Activated T-helper 2 cell treated with anti-CD3 and anti-CD28 coated beads, Interferon-gamma antibody, Interleukin-2, Interleukin-4, amounts not matched to agents 10 μg/mL and 5 μg/mL and 100 μg/mL, durations not matched to agents 14 hours and 24 hours and 36 hours (primary cell): ENCODE measurements around the gene ACR. TPM values are rescaled to one million over a fixed set of nuclear protein-coding genes. Genes with fewer than 3 reads are reported as not detected.

Experiments
- DNase-seq: peaks from one replicate; pipeline ENCODE4 v3.0.0; 2021; ENCODE audit warnings: low spot score
- H3K27ac Mint-ChIP-seq: one replicate; pipeline ENCODE4 v1.8.0; 2021; ENCODE audit warnings: mixed read lengths
- H3K27me3 Mint-ChIP-seq: one replicate; pipeline ENCODE4 v1.8.0; 2021; ENCODE audit warnings: low read depth, mixed read lengths
- H3K36me3 Mint-ChIP-seq: one replicate; pipeline ENCODE4 v1.8.0; 2021; ENCODE audit warnings: low read depth, mixed read lengths
- H3K4me1 Mint-ChIP-seq: one replicate; pipeline ENCODE4 v1.8.0; 2021; ENCODE audit warnings: low read depth, mixed read lengths
- H3K4me3 Mint-ChIP-seq: one replicate; pipeline ENCODE4 v1.8.0; 2021; ENCODE audit warnings: low read depth, mild to moderate bottlenecking, moderate library complexity, mixed read lengths
- H3K9me3 Mint-ChIP-seq: one replicate; pipeline ENCODE4 v1.8.0; 2021; ENCODE audit warnings: mixed read lengths
- intact Hi-C: fragments of 100-400 bp; cut with micrococcal nuclease; formaldehyde crosslinking; loops from one replicate; pipeline ENCODE4 v1.15.1; 2023
- total RNA-seq: library from RNA; stranded (reverse); gene quantifications from 2 replicates; pipeline ENCODE4 v1.2.3, GENCODE V29; 2022

The ACR gene
- total RNA-seq, 1 donor from 2014 or later: not detected

DNA sequence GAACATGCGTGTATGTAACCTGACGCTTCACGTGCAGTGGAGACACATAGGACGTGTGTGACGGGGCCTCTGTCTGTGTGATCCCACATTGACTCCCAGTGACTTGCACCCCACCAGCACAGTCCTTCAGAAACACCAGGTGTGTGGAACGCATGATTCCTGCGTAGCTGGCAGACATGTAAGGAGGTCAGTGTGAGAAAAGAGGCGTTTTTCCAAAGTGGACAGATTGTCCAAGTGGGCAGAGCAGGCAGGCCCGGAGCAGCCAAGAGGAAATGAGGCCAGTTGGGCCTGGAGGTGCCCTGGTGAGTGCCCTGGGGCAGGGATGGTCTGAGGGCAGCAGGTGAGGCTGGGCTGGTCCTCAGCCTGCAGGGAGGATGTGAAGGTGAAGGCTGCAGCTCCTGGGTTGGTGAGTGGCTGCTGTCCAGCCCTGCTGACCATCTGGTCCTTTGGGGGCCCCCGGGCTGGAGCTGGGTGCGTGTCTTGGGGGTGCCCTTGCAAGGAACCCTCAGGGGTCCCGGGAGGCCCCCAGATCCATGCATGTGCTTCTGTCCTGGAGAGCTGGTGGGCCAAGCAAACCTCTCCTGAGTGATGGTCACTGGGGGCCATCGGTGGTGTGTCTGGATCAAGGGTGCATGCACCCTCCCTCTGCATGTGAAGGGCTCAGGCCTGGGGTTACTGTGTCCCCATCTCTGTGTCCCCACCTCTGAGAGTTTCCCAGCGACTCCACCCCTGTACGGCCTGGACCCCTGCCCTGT is 38.8 kb upstream of the ACR start:
- H3K36me3 Mint-ChIP-seq: no peaks in the 10 kb centered on the region
- intact Hi-C loops: no loop called here

DNA sequence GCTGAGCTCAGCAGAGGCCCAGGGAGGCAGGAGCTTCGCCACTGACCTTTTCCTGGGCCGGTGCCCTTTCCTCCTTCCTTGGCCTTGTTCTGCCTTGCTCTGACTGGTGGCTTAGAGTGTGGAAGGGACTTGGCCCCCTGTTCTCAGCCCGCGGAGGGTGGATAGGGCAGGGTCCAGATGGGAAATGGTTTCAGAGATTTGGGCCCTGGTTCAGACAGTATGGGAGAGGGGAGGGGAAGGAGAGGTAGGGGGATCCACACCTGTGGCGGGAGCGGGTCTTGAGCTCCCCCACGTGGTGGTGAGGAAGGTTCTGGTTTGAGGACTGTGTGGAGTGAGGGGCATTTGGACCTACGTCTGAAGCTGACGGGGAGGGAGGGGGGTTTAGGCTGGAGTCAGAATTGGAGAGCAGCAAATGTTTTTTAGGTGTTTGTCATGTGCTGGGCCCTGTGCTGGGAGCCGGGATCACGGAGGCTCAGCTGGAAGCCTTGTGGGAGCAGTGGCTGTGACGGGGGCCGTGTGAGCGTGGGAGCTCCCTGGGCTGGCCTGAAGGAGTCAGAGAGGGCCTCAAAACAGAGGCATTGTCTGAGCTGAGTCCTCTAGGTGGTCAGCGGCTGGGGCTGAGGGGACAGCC is 38.1 kb upstream of the ACR start:
- H3K4me1 Mint-ChIP-seq: peaks cover 13% of the 10 kb centered on the region
- intact Hi-C loops: no loop called here
- no peak for DNase-seq
- no peaks in the 10 kb centered on the region for H3K36me3 Mint-ChIP-seq
- H3K9me3 Mint-ChIP-seq: no peaks in the 10 kb centered on the region
- H3K4me3 Mint-ChIP-seq: no peak overlapping the region
- H3K27ac Mint-ChIP-seq: no peak overlapping the region
- no peaks in the 10 kb centered on the region for H3K27me3 Mint-ChIP-seq

More for the DNA sequence above, 38.8 kb upstream of the ACR start:
- Mint-ChIP-seq H3K27ac (no peak overlapping the region), H3K9me3 (no peaks in the 10 kb centered on the region), H3K27me3 (no peaks in the 10 kb centered on the region), H3K4me3 (no peak overlapping the region), H3K4me1 (peaks cover 13% of the 10 kb centered on the region)
- DNase-seq: no peak

DNA sequence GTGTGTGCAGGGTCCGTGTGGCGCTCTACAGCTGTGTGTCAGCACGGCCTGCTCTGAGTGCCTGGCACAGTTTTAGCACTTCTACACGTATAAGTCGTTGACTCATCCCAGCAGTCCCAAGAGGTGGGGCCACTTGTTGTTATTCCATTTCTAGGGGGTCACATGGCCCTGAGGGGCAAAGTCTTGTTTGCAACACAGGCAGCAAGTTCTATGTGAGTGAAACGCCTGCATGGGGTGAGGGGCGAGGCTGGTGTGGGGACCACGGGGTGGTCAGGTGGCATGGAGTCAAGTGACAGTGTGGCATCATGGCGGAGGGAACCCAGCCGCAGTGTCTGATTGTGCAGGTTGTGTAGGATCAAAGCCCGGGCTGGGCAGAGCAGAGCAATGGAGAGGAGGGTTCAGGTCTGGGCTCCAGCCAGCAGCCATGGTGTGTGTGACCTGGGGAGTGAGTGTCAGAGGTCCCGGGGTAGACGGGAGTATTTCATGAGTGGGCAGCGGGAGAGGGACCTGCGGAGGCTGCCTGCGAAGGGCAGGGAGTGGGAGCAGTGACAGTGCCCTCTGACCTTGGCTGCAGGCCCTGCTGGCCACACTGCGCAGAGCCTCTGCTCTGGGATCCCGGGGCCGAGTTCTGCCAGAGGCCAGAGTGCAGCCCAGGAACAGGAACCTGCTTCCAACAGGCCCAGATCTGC is 37.5 kb upstream of the ACR start:
- peaks cover 13% of the 10 kb centered on the region for H3K4me1 Mint-ChIP-seq
- intact Hi-C loops: no loop called here
- H3K9me3 Mint-ChIP-seq: no peaks in the 10 kb centered on the region
- H3K36me3 Mint-ChIP-seq: no peaks in the 10 kb centered on the region
- DNase-seq: no peak
- no peak overlapping the region for H3K27ac Mint-ChIP-seq
- H3K27me3 Mint-ChIP-seq: no peaks in the 10 kb centered on the region
- H3K4me3 Mint-ChIP-seq: no peak overlapping the region

DNA sequence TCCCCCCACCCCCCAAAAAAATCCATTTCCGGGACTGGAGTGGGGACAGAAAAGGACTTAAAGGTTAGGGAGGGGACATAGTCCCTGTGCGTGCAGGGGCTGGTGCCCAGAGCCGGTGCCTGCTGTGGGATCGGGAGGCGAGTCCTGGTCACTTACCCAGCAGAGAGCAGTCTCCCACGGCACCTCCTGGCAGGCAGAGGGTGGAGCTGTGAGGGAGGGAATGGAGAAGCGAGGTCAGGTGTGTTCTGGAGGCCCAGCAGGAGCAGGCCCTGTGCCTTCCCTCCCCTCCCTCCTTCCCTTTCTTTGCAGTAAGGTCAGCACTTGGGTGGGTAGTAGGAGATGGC is 37.0 kb upstream of the ACR start:
- no peak for DNase-seq
- Mint-ChIP-seq H3K4me1 (peaks cover 13% of the 10 kb centered on the region), H3K9me3 (no peaks in the 10 kb centered on the region), H3K36me3 (no peaks in the 10 kb centered on the region), H3K27ac (no peak overlapping the region), H3K27me3 (no peaks in the 10 kb centered on the region), H3K4me3 (no peak overlapping the region)
- intact Hi-C loops: no loop called here

DNA sequence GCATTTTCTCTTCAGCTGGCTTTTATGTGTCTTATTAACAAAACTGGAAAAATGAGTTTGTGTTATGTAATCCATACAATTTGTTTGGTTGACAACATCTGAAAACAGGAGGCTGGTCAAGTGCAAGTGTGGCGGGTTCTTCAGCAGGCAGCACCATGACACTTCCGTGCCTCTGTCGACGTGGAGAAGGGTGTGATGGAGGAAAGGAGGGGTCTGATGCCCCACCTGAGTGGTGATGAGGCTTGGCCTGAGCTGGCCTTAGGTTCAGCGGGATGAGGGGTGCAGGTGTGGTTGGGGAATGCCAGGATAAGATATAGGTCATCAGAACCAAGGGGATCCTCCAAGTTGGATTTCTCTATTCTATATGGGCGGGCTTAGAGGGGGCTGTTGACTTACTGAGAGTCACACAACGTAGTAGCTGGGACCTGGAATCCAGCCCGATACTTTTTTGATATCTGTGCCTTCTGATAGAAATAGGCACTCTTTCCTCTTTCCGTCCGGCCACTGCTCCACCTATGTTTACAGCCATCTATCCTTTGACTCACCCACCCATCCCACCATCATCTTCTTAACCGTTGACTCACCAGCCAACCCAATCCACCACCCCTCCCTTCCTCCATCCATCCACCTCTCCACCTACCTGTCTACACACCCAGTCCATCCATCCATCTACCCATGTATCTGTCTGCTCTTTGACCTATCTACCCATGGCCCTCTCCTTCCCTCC is 36.4 kb upstream of the ACR start:
- Mint-ChIP-seq H3K4me3 (no peak overlapping the region), H3K36me3 (no peaks in the 10 kb centered on the region), H3K27ac (no peak overlapping the region), H3K27me3 (no peaks in the 10 kb centered on the region), H3K4me1 (peaks cover 13% of the 10 kb centered on the region), H3K9me3 (no peaks in the 10 kb centered on the region)
- no peak for DNase-seq
- intact Hi-C loops: no loop called here

DNA sequence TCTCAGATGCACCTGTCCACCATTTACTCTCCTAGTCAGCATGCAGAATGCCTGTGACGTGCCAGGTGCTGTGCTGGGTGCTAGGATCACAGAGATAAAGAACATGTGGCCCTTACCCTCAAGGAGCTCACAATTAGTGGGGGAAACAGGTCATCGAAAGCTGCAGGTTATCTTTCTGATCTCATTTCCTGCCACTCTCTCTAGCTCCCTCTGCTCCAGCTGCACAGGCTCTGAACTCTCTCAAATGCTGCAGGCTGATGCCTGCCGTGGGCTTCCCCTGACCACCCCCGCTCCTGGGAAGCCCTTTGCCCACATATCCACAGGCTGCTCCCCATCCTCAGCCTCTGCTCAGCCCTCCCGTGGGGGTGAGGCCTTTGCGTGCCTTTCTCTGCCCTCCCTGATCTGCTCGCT is 35.7 kb upstream of the ACR start:
- DNase-seq: no peak
- Mint-ChIP-seq H3K27ac (no peak overlapping the region), H3K36me3 (no peaks in the 10 kb centered on the region), H3K27me3 (no peaks in the 10 kb centered on the region), H3K9me3 (no peaks in the 10 kb centered on the region), H3K4me1 (peaks cover 13% of the 10 kb centered on the region), H3K4me3 (no peak overlapping the region)
- intact Hi-C loops: no loop called here

DNA sequence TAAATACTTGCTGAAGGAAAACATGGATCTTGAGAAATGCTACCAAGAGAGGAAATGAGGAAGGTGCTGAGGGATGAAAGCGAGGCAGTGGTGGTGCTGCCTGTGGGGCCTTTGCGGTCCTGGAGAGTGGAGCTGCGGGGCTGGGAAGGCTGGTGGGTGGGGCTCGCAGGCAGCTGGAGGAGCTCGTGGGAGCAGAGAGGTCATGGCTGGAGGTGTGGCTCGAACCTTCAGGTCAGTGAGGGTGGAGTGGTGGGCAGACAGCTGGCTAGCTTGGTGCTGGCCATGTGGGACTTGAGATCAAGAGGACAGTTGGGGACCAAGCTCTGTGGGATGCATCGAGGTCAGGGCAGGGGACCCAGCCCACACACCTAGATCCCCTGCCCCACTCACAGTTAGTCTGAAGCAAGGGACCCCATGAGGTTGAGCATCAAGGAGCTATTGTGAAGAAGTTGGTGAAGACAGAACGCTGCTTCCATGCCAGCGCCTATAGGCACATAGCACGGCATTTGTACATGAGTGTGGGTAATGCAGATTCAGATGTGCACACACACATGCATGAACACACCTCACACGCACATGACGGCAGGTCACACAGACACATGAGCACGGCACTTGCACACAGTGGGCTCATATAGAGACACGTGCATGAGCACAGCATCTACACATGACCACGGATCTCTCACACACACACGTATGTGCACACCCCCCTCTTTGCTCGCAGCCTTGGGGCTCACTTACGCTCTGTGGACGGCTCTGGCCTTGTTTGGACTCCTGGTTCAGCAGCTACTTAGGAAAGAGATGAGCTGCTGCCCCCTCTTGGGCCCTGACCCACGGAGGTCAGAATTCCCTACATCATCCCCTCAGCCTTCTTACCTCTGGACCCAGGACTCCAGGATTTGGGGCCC is 34.9 kb upstream of the ACR start:
- Mint-ChIP-seq H3K27ac (no peak overlapping the region), H3K27me3 (no peaks in the 10 kb centered on the region), H3K36me3 (no peaks in the 10 kb centered on the region), H3K4me1 (peaks cover 13% of the 10 kb centered on the region), H3K9me3 (no peaks in the 10 kb centered on the region), H3K4me3 (no peak overlapping the region)
- intact Hi-C loops: no loop called here
- DNase-seq: no peak

DNA sequence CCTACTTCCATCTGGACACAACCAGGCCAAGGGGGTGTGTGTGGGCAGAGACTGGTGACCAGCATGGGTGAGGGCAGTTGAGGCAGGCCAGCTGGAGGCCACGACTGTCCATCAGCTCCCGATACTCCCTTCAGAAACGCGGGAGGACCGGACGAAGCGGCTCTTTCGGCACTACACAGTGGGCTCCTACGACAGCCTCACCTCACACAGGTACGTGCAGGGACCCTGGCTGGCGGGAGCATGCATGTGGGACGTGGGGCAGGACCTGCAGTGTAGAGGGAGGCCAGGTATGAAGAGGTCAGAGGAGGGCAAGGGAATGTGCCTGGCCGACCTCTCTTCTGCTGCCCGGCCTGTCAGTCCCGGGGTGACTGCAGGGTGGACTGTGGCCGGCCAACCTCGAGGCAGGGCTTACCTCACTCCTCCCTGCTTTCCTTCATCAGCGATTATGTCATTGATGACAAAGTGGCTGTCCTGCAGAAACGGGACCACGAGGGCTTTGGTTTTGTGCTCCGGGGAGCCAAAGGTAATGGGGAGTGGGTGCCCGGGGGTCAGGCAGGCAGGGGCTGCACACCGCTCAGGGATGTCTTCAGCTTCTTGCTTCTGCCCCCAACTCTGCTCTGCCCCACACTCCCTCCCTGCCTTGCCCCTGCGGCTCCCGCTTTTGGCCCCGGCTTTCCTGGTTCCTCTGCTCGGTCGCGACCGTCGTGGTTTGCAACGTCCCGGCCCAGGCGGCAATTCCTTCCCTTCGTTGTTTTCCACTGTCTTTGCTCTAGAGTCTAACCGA is 34.1 kb upstream of the ACR start:
- intact Hi-C loops: no loop called here
- no peaks in the 10 kb centered on the region for H3K27me3 Mint-ChIP-seq
- no peak overlapping the region for H3K4me3 Mint-ChIP-seq
- no peak for DNase-seq
- no peak overlapping the region for H3K27ac Mint-ChIP-seq
- H3K4me1 Mint-ChIP-seq: peaks cover 13% of the 10 kb centered on the region
- no peaks in the 10 kb centered on the region for H3K9me3 Mint-ChIP-seq
- no peaks in the 10 kb centered on the region for H3K36me3 Mint-ChIP-seq

DNA sequence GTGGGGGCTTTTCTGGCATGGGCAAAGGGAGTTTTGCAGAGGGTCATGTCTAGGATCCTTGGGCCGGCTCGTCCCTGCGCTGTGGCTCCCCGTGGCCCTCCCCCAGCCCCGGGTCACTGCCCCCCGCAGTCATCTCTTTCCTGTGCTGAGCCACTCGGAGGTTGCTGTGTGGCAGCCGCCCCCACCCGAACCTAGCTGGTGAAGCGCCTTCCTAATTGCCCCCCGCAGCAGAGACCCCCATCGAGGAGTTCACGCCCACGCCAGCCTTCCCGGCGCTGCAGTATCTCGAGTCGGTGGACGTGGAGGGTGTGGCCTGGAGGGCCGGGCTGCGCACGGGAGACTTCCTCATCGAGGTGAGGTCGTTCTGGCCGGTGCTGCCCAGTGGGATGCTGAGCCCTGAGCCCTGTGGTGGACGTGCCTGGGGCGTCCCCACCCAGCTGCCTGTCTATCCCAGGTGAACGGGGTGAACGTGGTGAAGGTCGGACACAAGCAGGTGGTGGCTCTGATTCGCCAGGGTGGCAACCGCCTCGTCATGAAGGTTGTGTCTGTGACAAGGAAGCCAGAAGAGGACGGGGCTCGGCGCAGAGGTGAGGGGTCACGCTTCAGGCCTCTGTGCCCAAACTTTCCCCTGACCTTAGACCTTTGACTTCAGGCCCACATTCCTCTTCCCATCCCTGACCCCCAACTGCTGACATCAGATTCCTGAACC is 33.3 kb upstream of the ACR start:
- Mint-ChIP-seq H3K27me3 (no peaks in the 10 kb centered on the region), H3K27ac (no peak overlapping the region), H3K4me3 (no peak overlapping the region), H3K4me1 (peaks cover 13% of the 10 kb centered on the region), H3K9me3 (no peaks in the 10 kb centered on the region), H3K36me3 (no peaks in the 10 kb centered on the region)
- DNase-seq: no peak
- intact Hi-C loops: no loop called here

DNA sequence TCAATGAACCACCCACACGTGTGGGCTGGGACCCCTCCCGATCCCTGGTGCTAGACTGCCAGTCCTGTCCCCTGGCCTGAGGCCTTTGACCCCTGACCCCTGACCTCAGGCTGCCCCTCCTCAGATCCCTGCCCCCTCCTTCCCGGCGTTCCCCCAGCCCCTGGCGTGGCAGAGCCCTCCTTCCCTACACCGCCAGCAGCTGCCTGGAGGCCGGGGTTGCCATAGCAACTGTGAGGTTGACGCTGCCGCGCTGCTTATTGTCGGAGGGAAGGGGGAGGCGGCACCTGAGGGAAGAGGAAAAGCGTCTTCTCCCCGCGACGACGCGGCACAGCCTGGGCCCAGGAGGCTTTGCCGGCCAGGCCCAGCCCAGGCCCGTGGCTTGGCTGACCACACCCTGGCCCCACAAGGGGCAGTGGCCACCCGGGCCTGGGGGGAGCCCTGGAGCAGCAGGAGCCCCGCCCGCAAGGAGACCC is 32.7 kb upstream of the ACR start:
- intact Hi-C loops: no loop called here
- DNase-seq: no peak
- Mint-ChIP-seq H3K4me3 (no peak overlapping the region), H3K36me3 (no peaks in the 10 kb centered on the region), H3K27ac (no peak overlapping the region), H3K4me1 (peaks cover 13% of the 10 kb centered on the region), H3K27me3 (no peaks in the 10 kb centered on the region), H3K9me3 (no peaks in the 10 kb centered on the region)

DNA sequence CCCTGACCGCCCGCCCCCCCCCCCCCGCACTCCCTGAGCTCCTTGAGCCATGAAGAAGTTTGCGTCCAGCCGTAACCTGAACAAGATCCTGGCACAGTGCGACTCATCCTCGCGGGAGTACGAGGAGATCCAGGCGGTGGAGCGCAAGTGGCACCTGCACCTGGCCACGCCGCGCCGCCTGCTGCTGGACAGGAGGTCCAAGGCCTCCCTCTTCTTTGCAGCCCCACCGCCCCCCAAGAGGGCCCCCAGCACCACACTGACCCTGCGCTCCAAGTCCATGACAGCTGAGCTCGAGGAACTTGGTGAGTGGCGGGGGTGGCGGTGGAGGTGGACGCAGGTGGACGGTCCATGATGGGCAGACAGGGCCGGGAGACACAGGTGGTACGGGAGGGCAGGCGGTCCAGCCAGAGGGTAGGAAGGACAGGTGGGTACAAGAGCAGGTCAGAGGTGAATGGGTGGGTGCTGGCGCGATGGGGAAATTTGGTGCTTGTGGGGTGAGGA is 32.1 kb upstream of the ACR start:
- no peaks in the 10 kb centered on the region for H3K36me3 Mint-ChIP-seq
- H3K4me3 Mint-ChIP-seq: no peak overlapping the region
- DNase-seq: no peak
- H3K9me3 Mint-ChIP-seq: no peaks in the 10 kb centered on the region
- H3K27me3 Mint-ChIP-seq: no peaks in the 10 kb centered on the region
- intact Hi-C loops: no loop called here
- H3K4me1 Mint-ChIP-seq: peaks cover 13% of the 10 kb centered on the region
- H3K27ac Mint-ChIP-seq: no peak overlapping the region
